ENCODE results near the gene HCN4. TPM values are rescaled to one million over a fixed set of nuclear protein-coding genes. Genes with fewer than 3 reads are reported as not detected.

Gene HCN4
- total and polyA plus RNA-seq, 2 of the 8 experiments (the other 6 are each of a cell fraction or from before 2014, with no cell fraction given) = 3.7 to 8.5 TPM

DNA sequence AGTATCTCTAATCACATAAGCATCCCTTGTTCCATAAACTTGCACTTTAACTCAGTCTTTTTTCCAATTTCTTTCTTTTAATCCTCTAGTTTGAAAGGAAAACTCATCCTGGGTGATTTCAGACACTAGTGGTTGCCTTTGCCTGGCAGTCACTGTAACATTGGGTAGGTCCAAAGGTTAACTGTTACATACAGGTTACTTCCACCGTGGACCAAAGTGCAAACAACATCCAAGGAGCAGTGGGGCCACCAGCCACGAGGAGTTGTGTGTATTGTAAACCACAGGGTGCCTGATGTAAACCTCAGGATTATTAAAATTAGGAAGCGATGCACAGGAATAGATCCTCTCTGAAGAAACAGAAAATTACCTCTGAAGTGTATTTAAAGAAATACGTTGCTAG lies 75.0 kb downstream of the HCN4 start:
- Histone ChIP-seq H3K18ac (ENCODE audit: extremely low read depth, low read length) (no peak overlapping the region), H4K5ac (ENCODE audit: insufficient read length, low read depth, low read length) (no peak overlapping the region), H3K9ac (replicated peaks in 1 of 4; ENCODE audit: extremely low read depth in 1 of 4, low read depth in 3 of 4, low read length in 3 of 4) (no peak overlapping the region), H2BK20ac (ENCODE audit: low read length) (no peak overlapping the region), H2BK12ac (ENCODE audit: low read depth, low read length) (no peak overlapping the region), H3K4me3 (ENCODE audit: extremely low read depth in 1 of 4, insufficient read depth in 2 of 4, low read depth in 3 of 4, low read length in 4 of 4) (no peak overlapping the region), H3K27ac (ENCODE audit: low read depth, low read length) (no peak overlapping the region), H4K8ac (ENCODE audit: extremely low read depth, insufficient read depth, low read length) (no peak overlapping the region), H3K4ac (replicated peaks; ENCODE audit: insufficient read length, low read depth, low read length) (no peak overlapping the region), H3K14ac (ENCODE audit: insufficient read length) (no peak overlapping the region), H3K9me3 (ENCODE audit: insufficient read depth in 2 of 2, low read depth in 1 of 2, low read length in 1 of 2) (no peaks in the 10 kb centered on the region), H2AFZ (ENCODE audit: low read length) (no peak overlapping the region), H2BK15ac (ENCODE audit: low read length) (no peak overlapping the region), H3K79me2 (ENCODE audit: control insufficient read depth in 1 of 2, insufficient read depth in 2 of 2, low read length in 2 of 2) (no peaks in the 10 kb centered on the region), H2BK120ac (replicated peaks; ENCODE audit: low read depth, low read length) (no peak overlapping the region), H3K56ac (replicated peaks; ENCODE audit: insufficient read length, low read depth, low read length) (no peak overlapping the region), H3K36me3 (ENCODE audit: control insufficient read depth in 2 of 4, insufficient read depth in 4 of 4, low read length in 3 of 4) (peaks cover 15 to 24% (median 19%) of the 10 kb centered on the region in 4 experiments; a peak in 7 of 8 replicates), H2AK5ac (ENCODE audit: low read depth, low read length) (no peak overlapping the region), H3K4me2 (ENCODE audit: insufficient read depth in 1 of 2, low read depth in 2 of 2, low read length in 2 of 2) (no peak overlapping the region), H4K20me1 (replicated peaks in 1 of 2; ENCODE audit: control insufficient read depth in 1 of 2, insufficient read depth in 2 of 2, low read length in 2 of 2) (peaks cover 0 to 2% of the 10 kb centered on the region in 2 experiments), H3K27me3 (replicated peaks in 1 of 4; ENCODE audit: control insufficient read depth in 3 of 4, extremely low read depth in 1 of 4, insufficient read depth in 3 of 4, low read length in 3 of 4) (no peaks in the 10 kb centered on the region), H3K79me1 (ENCODE audit: low read depth, low read length) (no peaks in the 10 kb centered on the region), H2BK5ac (ENCODE audit: low read depth, low read length) (no peak overlapping the region), H4K91ac (replicated peaks; ENCODE audit: insufficient read length, low read length) (no peak overlapping the region), H3K4me1 (replicated peaks in 1 of 4; ENCODE audit: control insufficient read depth in 3 of 4, insufficient read depth in 4 of 4, low read length in 3 of 4) (no peaks in the 10 kb centered on the region), H3K23me2 (ENCODE audit: low read depth, low read length) (no peaks in the 10 kb centered on the region), H3K23ac (ENCODE audit: insufficient read length) (no peak overlapping the region)
- ChIA-PET POLR2A (ENCODE audit: partially characterized antibody) (no interaction called here), CTCF (ENCODE audit: partially characterized antibody) (no interaction called here)
- no peak for DNase-seq (ENCODE audit: low read depth in 1 of 2, low spot score in 2 of 2)
- WGBS, 2 experiments (ENCODE audit: extremely low coverage in 1 of 2, insufficient coverage in 1 of 2, insufficient read length in 1 of 2, insufficient replicate concordance in 2 of 2, low coverage in 1 of 2, low lambda C conversion rate in 2 of 2, missing lambda C conversion rate in 1 of 2) = 90% methylated on average over 4 of the region's 4 CpGs; no CpG with 5 or more reads in 1 of the 2 experiments
- TF ChIP-seq SIN3A (conservative IDR thresholded peaks at IDR 0.05 in 1 of 2, IDR thresholded peaks at IDR 0.05 in 1 of 2; ENCODE audit: low read depth in 1 of 2, low read length in 2 of 2) = no peak
- TF ChIP-seq, protein P1, sequence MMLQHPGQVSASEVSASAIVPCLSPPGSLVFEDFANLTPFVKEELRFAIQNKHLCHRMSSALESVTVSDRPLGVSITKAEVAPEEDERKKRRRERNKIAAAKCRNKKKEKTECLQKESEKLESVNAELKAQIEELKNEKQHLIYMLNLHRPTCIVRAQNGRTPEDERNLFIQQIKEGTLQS (IDR thresholded peaks at IDR 0.05; ENCODE audit: insufficient read depth, low read depth, low read length) = no peak
- TF ChIP-seq KDM5A (IDR thresholded peaks at IDR 0.05; ENCODE audit: low read length) = no peak
- no peak for TF ChIP-seq CBX5 (IDR thresholded peaks at IDR 0.05; ENCODE audit: low read depth, low read length)
- no peak for TF ChIP-seq CHD2 (IDR thresholded peaks at IDR 0.05; ENCODE audit: low read length)
- no peak for TF ChIP-seq KDM4A (IDR thresholded peaks at IDR 0.05; ENCODE audit: low read depth, low read length, severe bottlenecking)
- no peak for TF ChIP-seq BCL11A (IDR thresholded peaks at IDR 0.05; ENCODE audit: low read depth in 2 of 2, low read length in 2 of 2)
- TF ChIP-seq TAF7 (optimal IDR thresholded peaks at IDR 0.05; ENCODE audit: borderline replicate concordance, low read depth, low read length) = no peak
- no peak for TF ChIP-seq PHF8 (conservative IDR thresholded peaks at IDR 0.05; ENCODE audit: low read depth, low read length)
- TF ChIP-seq TEAD4 (IDR thresholded peaks at IDR 0.05; ENCODE audit: low read depth, low read length) = no peak
- no peak for TF ChIP-seq SP2 (IDR thresholded peaks at IDR 0.05; ENCODE audit: low read length)
- no peak for FAIRE-seq
